ENCODE measurements around the gene BMERB1. TPM values are rescaled to one million over a fixed set of nuclear protein-coding genes. Genes with fewer than 3 reads are reported as not detected.

BMERB1 gene
- total RNA-seq, 1 experiment from 2014 or later = 13.6 TPM

GRCh38 chr16:15610369-15610871 lies 176.0 kb downstream of the BMERB1 start:
- ATAC-seq (no peak), DNase-seq (ENCODE audit: low spot score) (no peak)
- H3K27me3 Mint-ChIP-seq (ENCODE audit: low read depth) = no peaks in the 10 kb centered on the region
- no peaks in the 10 kb centered on the region for H3K4me1 Mint-ChIP-seq
- no peak overlapping the region for H3K27ac Mint-ChIP-seq
- H3K36me3 Mint-ChIP-seq = peaks cover 60% of the 10 kb centered on the region
- H3K4me3 Mint-ChIP-seq = no peak overlapping the region
- TF ChIP-seq GABPB1 (CRISPR knock-in tag; IDR thresholded peaks at IDR 0.05) (peak; percentile 36; the same call in 1 of the 2 replicates), CREB1 (CRISPR knock-in tag; IDR thresholded peaks at IDR 0.05) (no peak)
- ChIA-PET CTCF (no interaction called here), POLR2A (no interaction called here)
- no peaks in the 10 kb centered on the region for H3K9me3 Mint-ChIP-seq

GRCh38 chr16:15611610-15612009 lies 177.2 kb downstream of the BMERB1 start:
- Mint-ChIP-seq H3K36me3 (peaks cover 64% of the 10 kb centered on the region), H3K9me3 (no peaks in the 10 kb centered on the region), H3K4me1 (no peaks in the 10 kb centered on the region), H3K27me3 (ENCODE audit: low read depth) (no peaks in the 10 kb centered on the region), H3K27ac (no peak overlapping the region), H3K4me3 (no peak overlapping the region)
- no peak for TF ChIP-seq USF2 (CRISPR knock-in tag; IDR thresholded peaks at IDR 0.05)
- no peak for TF ChIP-seq OVOL2 (CRISPR knock-in tag; IDR thresholded peaks at IDR 0.05; ENCODE audit: borderline replicate concordance)
- no peak for TF ChIP-seq PREB (CRISPR knock-in tag; IDR thresholded peaks at IDR 0.05; ENCODE audit: borderline replicate concordance)
- TF ChIP-seq JAZF1 (CRISPR knock-in tag; IDR thresholded peaks at IDR 0.05) = no peak
- TF ChIP-seq, protein P1, sequence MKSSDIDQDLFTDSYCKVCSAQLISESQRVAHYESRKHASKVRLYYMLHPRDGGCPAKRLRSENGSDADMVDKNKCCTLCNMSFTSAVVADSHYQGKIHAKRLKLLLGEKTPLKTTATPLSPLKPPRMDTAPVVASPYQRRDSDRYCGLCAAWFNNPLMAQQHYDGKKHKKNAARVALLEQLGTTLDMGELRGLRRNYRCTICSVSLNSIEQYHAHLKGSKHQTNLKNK (CRISPR knock-in tag; IDR thresholded peaks at IDR 0.05) = no peak
- TF ChIP-seq FOXJ3 (CRISPR knock-in tag; IDR thresholded peaks at IDR 0.05; ENCODE audit: borderline replicate concordance) = no peak
- TF ChIP-seq, protein P2, sequence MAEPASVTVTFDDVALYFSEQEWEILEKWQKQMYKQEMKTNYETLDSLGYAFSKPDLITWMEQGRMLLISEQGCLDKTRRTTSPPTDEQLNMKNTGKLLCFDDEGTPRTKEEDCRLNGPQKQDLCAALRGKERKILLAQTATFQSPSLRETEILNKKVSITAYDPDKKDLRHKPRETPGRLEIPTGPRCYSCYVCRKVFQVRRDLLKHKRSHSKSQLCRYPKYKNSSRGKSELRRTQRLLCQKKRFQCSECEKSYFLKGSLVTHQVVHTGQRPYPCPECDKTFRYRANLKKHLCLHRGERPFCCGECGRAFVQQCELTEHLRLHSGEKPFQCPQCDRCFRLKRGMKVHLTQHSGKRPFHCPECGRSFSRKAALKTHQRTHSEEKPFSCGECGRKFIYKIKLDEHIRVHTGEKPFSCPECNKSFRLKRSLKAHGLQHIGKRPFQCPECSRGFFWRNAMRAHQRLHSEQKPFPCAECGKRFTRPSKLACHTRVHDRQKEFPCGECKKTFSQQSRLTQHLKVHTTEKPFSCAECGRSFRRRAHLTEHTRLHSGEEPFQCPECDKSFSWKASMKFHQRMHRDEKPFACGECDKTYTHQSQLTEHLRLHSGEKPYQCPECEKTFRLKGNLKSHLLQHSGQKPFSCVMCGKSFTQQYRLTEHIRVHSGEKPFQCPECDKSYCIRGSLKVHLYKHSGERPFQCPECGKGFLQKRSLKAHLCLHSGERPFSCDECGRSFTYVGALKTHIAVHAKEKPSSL (CRISPR knock-in tag; conservative IDR thresholded peaks at IDR 0.05) = no peak
- no peak for TF ChIP-seq E2F4 (CRISPR knock-in tag; IDR thresholded peaks at IDR 0.05; ENCODE audit: borderline replicate concordance, low read depth)
- TF ChIP-seq TP53 (CRISPR knock-in tag; IDR thresholded peaks at IDR 0.05) = no peak
- TF ChIP-seq NR2C2 (CRISPR knock-in tag; IDR thresholded peaks at IDR 0.05) = no peak
- TF ChIP-seq, protein P3, sequence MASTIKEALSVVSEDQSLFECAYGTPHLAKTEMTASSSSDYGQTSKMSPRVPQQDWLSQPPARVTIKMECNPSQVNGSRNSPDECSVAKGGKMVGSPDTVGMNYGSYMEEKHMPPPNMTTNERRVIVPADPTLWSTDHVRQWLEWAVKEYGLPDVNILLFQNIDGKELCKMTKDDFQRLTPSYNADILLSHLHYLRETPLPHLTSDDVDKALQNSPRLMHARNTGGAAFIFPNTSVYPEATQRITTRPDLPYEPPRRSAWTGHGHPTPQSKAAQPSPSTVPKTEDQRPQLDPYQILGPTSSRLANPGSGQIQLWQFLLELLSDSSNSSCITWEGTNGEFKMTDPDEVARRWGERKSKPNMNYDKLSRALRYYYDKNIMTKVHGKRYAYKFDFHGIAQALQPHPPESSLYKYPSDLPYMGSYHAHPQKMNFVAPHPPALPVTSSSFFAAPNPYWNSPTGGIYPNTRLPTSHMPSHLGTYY (CRISPR knock-in tag; IDR thresholded peaks at IDR 0.05) = no peak
- no peak for TF ChIP-seq ATF1 (CRISPR knock-in tag; IDR thresholded peaks at IDR 0.05)
- ChIA-PET POLR2A (no interaction called here), CTCF (no interaction called here)
- ATAC-seq (no peak), DNase-seq (ENCODE audit: low spot score) (no peak)

- no peak for ATAC-seq
- Mint-ChIP-seq H3K4me1 (no peaks in the 10 kb centered on the region), H3K27me3 (ENCODE audit: low read depth) (no peaks in the 10 kb centered on the region), H3K4me3 (no peak overlapping the region), H3K9me3 (no peaks in the 10 kb centered on the region), H3K36me3 (peaks cover 69% of the 10 kb centered on the region), H3K27ac (peak overlapping the region; percentile 83; the same call in 1 of the 2 replicates)
- ChIA-PET CTCF (no interaction called here), POLR2A (no interaction called here)
- no peak for DNase-seq (ENCODE audit: low spot score)
- TF ChIP-seq FOXP1 (CRISPR knock-in tag; IDR thresholded peaks at IDR 0.05; ENCODE audit: borderline replicate concordance) (no peak), SOX15 (CRISPR knock-in tag; IDR thresholded peaks at IDR 0.05) (no peak), ZNF281 (CRISPR knock-in tag; IDR thresholded peaks at IDR 0.05) (no peak)
- TF ChIP-seq, protein P4, sequence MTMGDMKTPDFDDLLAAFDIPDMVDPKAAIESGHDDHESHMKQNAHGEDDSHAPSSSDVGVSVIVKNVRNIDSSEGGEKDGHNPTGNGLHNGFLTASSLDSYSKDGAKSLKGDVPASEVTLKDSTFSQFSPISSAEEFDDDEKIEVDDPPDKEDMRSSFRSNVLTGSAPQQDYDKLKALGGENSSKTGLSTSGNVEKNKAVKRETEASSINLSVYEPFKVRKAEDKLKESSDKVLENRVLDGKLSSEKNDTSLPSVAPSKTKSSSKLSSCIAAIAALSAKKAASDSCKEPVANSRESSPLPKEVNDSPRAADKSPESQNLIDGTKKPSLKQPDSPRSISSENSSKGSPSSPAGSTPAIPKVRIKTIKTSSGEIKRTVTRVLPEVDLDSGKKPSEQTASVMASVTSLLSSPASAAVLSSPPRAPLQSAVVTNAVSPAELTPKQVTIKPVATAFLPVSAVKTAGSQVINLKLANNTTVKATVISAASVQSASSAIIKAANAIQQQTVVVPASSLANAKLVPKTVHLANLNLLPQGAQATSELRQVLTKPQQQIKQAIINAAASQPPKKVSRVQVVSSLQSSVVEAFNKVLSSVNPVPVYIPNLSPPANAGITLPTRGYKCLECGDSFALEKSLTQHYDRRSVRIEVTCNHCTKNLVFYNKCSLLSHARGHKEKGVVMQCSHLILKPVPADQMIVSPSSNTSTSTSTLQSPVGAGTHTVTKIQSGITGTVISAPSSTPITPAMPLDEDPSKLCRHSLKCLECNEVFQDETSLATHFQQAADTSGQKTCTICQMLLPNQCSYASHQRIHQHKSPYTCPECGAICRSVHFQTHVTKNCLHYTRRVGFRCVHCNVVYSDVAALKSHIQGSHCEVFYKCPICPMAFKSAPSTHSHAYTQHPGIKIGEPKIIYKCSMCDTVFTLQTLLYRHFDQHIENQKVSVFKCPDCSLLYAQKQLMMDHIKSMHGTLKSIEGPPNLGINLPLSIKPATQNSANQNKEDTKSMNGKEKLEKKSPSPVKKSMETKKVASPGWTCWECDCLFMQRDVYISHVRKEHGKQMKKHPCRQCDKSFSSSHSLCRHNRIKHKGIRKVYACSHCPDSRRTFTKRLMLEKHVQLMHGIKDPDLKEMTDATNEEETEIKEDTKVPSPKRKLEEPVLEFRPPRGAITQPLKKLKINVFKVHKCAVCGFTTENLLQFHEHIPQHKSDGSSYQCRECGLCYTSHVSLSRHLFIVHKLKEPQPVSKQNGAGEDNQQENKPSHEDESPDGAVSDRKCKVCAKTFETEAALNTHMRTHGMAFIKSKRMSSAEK (CRISPR knock-in tag; IDR thresholded peaks at IDR 0.05; ENCODE audit: borderline replicate concordance) = no peak
Measured at GRCh38 chr16:15613676-15614075, 179.3 kb downstream of the BMERB1 start.
